WTC11 (cell line): Measurements from ENCODE around the gene INPPL1. TPM values are rescaled to one million over a fixed set of nuclear protein-coding genes. Genes with fewer than 3 reads are reported as not detected.
A peak's percentile ranks its signal among the peaks of the same experiment; 100 is the strongest.

ENCODE experiments used
- ATAC-seq: fragments of 200-7000 bp; cut with Tn5 transposase; 2 replicates; pipeline ENCODE4 v1.10.0; 2021; ENCODE audit warnings: mild to moderate bottlenecking, moderate library complexity
- CTCF ChIA-PET: fragments of 300-600 bp; sonication (Branson Sonifier 250); formaldehyde crosslinking; loops from one replicate; lab custom pipeline; 2021; ENCODE audit warnings: antibody characterized with exemption; lab: Charles Lee
- POLR2A ChIA-PET: fragments of 350-600 bp; sonication (Branson Sonifier 250); formaldehyde crosslinking; loops from one replicate; lab custom pipeline; 2021; ENCODE audit warnings: antibody characterized with exemption; lab: Charles Lee
- DNase-seq: peaks from one replicate; pipeline ENCODE4 v3.0.0; 2021; ENCODE audit warnings: low spot score
- H3K27ac Mint-ChIP-seq: 2 replicates; pipeline ENCODE4 v1.8.0; 2021; ENCODE audit warnings: mixed read lengths
- H3K27me3 Mint-ChIP-seq: 2 replicates; pipeline ENCODE4 v1.8.0; 2021; ENCODE audit warnings: low read depth, mild to moderate bottlenecking, moderate library complexity, mixed read lengths
- H3K36me3 Mint-ChIP-seq: 2 replicates; pipeline ENCODE4 v1.8.0; 2021; ENCODE audit warnings: mixed read lengths
- H3K4me1 Mint-ChIP-seq: 2 replicates; pipeline ENCODE4 v1.8.0; 2022; ENCODE audit warnings: mixed read lengths
- H3K4me3 Mint-ChIP-seq: 2 replicates; pipeline ENCODE4 v1.8.0; 2021; ENCODE audit warnings: mild to moderate bottlenecking, moderate library complexity, mixed read lengths
- H3K9me3 Mint-ChIP-seq: 2 replicates; pipeline ENCODE4 v1.8.0; 2021; ENCODE audit warnings: mixed read lengths
- HMGA2 ChIP-seq: fragments of 250-450 bp; sonication (Bioruptor Pico); IDR thresholded peaks from 2 replicates; pipeline ENCODE4 v1.4.0; 2021; ENCODE audit warnings: mild to moderate bottlenecking, moderate library complexity
- JAZF1 ChIP-seq: fragments of 250-450 bp; sonication (Bioruptor Pico); IDR thresholded peaks from 2 replicates; pipeline ENCODE4 v1.9.0; 2021; ENCODE audit warnings: moderate library complexity, mild to moderate bottlenecking, inconsistent platforms
- NR3C1 ChIP-seq: sonication (generic); formaldehyde crosslinking; conservative IDR thresholded peaks from 2 replicates; pipeline ENCODE4 v1.8.1; 2023; ENCODE audit warnings: low read depth, mild to moderate bottlenecking, missing genetic modification reagents
- SMAD3 ChIP-seq: sonication (generic); formaldehyde crosslinking; IDR thresholded peaks from 2 replicates; pipeline ENCODE4 v1.8.0; 2022; ENCODE audit warnings: missing genetic modification reagents, mild to moderate bottlenecking, borderline replicate concordance
- SP1 ChIP-seq: sonication (generic); formaldehyde crosslinking; conservative IDR thresholded peaks from 2 replicates; pipeline ENCODE4 v1.8.1; 2022; ENCODE audit warnings: missing genetic modification reagents
- ZBTB21 ChIP-seq: sonication (generic); formaldehyde crosslinking; IDR thresholded peaks from 2 replicates; pipeline ENCODE4 v1.8.1; 2023; ENCODE audit warnings: mild to moderate bottlenecking, missing genetic modification reagents, borderline replicate concordance
- ZNF281 ChIP-seq: sonication (generic); formaldehyde crosslinking; IDR thresholded peaks from 2 replicates; pipeline ENCODE4 v1.8.0; 2023; ENCODE audit warnings: mild to moderate bottlenecking, missing genetic modification reagents
- total RNA-seq: library from RNA; stranded (reverse); gene quantifications from 3 replicates; pipeline ENCODE4 v1.2.3, GENCODE V29; 2021
- TF ChIP-seq, protein P1 (sequence below): sonication (generic); formaldehyde crosslinking; IDR thresholded peaks from 2 replicates; pipeline ENCODE4 v1.8.0; 2022; ENCODE audit warnings: missing genetic modification reagents
- TF ChIP-seq, protein P2 (sequence below): fragments of 200-600 bp; IDR thresholded peaks from 2 replicates; pipeline ENCODE4 v1.8.0; 2022; ENCODE audit warnings: antibody characterized with exemption
- TF ChIP-seq, protein P3 (sequence below): sonication (generic); formaldehyde crosslinking; IDR thresholded peaks from 2 replicates; pipeline ENCODE4 v1.8.1; 2023; ENCODE audit warnings: mild to moderate bottlenecking, moderate library complexity, missing genetic modification reagents
- TF ChIP-seq, protein P4 (sequence below): sonication (generic); formaldehyde crosslinking; IDR thresholded peaks from 2 replicates; pipeline ENCODE4 v1.8.0; 2022; ENCODE audit warnings: mild to moderate bottlenecking, missing genetic modification reagents

The INPPL1 gene
- total RNA-seq, 1 experiment from 2014 or later: 136 TPM

GRCh38 chr11:72237112-72237931 is 12.8 kb downstream of the INPPL1 start:
- peak overlapping the region; percentile 60; the same call in 1 of the 2 replicates for H3K27ac Mint-ChIP-seq
- DNase-seq: no peak
- H3K9me3 Mint-ChIP-seq: no peaks in the 10 kb centered on the region
- CTCF ChIA-PET: interaction anchor here (0.9 to 4.8 kb wide), 30 partner anchors 10 to 353 kb away, joined by 3 to 123 read pairs (median 6); partner anchors contain the start of genes CLPB, FOLR2 and INPPL1
- H3K4me3 Mint-ChIP-seq: no peak overlapping the region
- TF ChIP-seq JAZF1 (CRISPR knock-in tag): no peak
- TF ChIP-seq, protein P1, sequence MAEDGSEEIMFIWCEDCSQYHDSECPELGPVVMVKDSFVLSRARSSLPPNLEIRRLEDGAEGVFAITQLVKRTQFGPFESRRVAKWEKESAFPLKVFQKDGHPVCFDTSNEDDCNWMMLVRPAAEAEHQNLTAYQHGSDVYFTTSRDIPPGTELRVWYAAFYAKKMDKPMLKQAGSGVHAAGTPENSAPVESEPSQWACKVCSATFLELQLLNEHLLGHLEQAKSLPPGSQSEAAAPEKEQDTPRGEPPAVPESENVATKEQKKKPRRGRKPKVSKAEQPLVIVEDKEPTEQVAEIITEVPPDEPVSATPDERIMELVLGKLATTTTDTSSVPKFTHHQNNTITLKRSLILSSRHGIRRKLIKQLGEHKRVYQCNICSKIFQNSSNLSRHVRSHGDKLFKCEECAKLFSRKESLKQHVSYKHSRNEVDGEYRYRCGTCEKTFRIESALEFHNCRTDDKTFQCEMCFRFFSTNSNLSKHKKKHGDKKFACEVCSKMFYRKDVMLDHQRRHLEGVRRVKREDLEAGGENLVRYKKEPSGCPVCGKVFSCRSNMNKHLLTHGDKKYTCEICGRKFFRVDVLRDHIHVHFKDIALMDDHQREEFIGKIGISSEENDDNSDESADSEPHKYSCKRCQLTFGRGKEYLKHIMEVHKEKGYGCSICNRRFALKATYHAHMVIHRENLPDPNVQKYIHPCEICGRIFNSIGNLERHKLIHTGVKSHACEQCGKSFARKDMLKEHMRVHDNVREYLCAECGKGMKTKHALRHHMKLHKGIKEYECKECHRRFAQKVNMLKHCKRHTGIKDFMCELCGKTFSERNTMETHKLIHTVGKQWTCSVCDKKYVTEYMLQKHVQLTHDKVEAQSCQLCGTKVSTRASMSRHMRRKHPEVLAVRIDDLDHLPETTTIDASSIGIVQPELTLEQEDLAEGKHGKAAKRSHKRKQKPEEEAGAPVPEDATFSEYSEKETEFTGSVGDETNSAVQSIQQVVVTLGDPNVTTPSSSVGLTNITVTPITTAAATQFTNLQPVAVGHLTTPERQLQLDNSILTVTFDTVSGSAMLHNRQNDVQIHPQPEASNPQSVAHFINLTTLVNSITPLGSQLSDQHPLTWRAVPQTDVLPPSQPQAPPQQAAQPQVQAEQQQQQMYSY (CRISPR knock-in tag): peak; percentile 71
- H3K36me3 Mint-ChIP-seq: peaks cover 27% of the 10 kb centered on the region
- POLR2A ChIA-PET: interaction anchor here (0.5 to 5.7 kb wide), 4 partner anchors 13 to 197 kb away, joined by 3 to 37 read pairs (median 4); partner anchors contain the start of gene INPPL1
- peaks cover 39% of the 10 kb centered on the region for H3K27me3 Mint-ChIP-seq
- peaks cover 29% of the 10 kb centered on the region for H3K4me1 Mint-ChIP-seq
- ATAC-seq: no peak

DNA sequence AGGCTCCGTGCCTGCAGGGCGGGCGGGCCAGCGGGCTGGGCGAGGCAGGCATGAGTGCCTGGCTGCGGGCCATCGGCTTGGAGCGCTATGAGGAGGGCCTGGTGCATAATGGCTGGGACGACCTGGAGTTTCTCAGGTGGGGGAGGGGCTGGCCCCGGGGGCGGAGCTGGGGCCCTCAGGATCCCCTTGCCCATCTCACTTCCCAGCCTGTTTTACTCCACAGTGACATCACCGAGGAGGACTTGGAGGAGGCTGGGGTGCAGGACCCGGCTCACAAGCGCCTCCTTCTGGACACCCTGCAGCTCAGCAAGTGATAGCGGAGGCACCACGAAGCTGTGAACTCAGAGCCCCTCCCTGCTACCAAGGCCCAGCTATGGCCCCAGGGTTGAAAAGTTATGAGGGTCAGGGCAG is 13.5 kb downstream of the INPPL1 start:
- no peak overlapping the region for H3K27ac Mint-ChIP-seq
- TF ChIP-seq, protein P2, sequence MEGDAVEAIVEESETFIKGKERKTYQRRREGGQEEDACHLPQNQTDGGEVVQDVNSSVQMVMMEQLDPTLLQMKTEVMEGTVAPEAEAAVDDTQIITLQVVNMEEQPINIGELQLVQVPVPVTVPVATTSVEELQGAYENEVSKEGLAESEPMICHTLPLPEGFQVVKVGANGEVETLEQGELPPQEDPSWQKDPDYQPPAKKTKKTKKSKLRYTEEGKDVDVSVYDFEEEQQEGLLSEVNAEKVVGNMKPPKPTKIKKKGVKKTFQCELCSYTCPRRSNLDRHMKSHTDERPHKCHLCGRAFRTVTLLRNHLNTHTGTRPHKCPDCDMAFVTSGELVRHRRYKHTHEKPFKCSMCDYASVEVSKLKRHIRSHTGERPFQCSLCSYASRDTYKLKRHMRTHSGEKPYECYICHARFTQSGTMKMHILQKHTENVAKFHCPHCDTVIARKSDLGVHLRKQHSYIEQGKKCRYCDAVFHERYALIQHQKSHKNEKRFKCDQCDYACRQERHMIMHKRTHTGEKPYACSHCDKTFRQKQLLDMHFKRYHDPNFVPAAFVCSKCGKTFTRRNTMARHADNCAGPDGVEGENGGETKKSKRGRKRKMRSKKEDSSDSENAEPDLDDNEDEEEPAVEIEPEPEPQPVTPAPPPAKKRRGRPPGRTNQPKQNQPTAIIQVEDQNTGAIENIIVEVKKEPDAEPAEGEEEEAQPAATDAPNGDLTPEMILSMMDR: peak; percentile 84
- TF ChIP-seq SMAD3 (CRISPR knock-in tag): no peak
- peak; percentile 70 for TF ChIP-seq SP1 (CRISPR knock-in tag)
- TF ChIP-seq ZNF281 (CRISPR knock-in tag): peak; percentile 91
- TF ChIP-seq, protein P3, sequence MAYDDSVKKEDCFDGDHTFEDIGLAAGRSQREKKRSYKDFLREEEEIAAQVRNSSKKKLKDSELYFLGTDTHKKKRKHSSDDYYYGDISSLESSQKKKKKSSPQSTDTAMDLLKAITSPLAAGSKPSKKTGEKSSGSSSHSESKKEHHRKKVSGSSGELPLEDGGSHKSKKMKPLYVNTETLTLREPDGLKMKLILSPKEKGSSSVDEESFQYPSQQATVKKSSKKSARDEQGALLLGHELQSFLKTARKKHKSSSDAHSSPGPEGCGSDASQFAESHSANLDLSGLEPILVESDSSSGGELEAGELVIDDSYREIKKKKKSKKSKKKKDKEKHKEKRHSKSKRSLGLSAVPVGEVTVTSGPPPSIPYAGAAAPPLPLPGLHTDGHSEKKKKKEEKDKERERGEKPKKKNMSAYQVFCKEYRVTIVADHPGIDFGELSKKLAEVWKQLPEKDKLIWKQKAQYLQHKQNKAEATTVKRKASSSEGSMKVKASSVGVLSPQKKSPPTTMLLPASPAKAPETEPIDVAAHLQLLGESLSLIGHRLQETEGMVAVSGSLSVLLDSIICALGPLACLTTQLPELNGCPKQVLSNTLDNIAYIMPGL (CRISPR knock-in tag): peak; percentile 29; the same call in 1 of the 2 replicates
- no peak for TF ChIP-seq NR3C1 (CRISPR knock-in tag)
- TF ChIP-seq HMGA2 (CRISPR knock-in tag): no peak
- TF ChIP-seq, protein P4, sequence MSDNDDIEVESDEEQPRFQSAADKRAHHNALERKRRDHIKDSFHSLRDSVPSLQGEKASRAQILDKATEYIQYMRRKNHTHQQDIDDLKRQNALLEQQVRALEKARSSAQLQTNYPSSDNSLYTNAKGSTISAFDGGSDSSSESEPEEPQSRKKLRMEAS: peak; percentile 47; the same call in 1 of the 2 replicates
- TF ChIP-seq ZBTB21 (CRISPR knock-in tag): peak; percentile 41
- TF ChIP-seq, all 79 proteins: peak for 6
- Mint-ChIP-seq H3K4me1 (peaks cover 31% of the 10 kb centered on the region), H3K4me3 (peak overlapping the region; percentile 73), H3K27me3 (peaks cover 46% of the 10 kb centered on the region), H3K36me3 (peaks cover 21% of the 10 kb centered on the region), H3K9me3 (no peaks in the 10 kb centered on the region)
- DNase-seq: peak; percentile 94
- ChIA-PET POLR2A (interaction anchor here (0.6 to 5.7 kb wide), 5 partner anchors 9 to 310 kb away, joined by 3 to 37 read pairs (median 3); partner anchors contain the start of genes INPPL1 and XNDC1N), CTCF (interaction anchor here (0.6 to 4.8 kb wide), 38 partner anchors 9 to 352 kb away, joined by 3 to 123 read pairs (median 4); partner anchors contain the start of genes ANAPC15, CLPB, FOLR2 and INPPL1)
- peak; percentile 81 for ATAC-seq
